Uterus (tissue), 4 donors: Measurements from ENCODE around the gene TBXT. TPM values are rescaled to one million over a fixed set of nuclear protein-coding genes. Genes with fewer than 3 reads are reported as not detected.
"Not testable (repeated sequence)": the region's sequence is repeated elsewhere in the genome, so short reads cannot be mapped to it uniquely, and the experiment has no call there.

ENCODE experiments used
- DNase-seq, 2 donors: peaks; one replicate each; pipeline ENCODE4 v3.0.0-alpha.2; 2019 to 2020
- H3K27ac ChIP-seq, 2 donors: fragments of 200-600 bp; sonication (generic); 1 replicate in 1 of 2; 2 replicates in 1 of 2; pipeline ENCODE4 v1.5.1; 2016 to 2018
- H3K27me3 ChIP-seq, 2 donors: fragments of 200-600 bp; sonication (generic); one replicate each; pipeline ENCODE4 v1.5.1; 2018 to 2019; ENCODE audit warnings: control low read depth in 1 of 2
- H3K36me3 ChIP-seq, 2 donors: fragments of 200-600 bp; sonication (generic); one replicate each; pipeline ENCODE4 v1.5.1; 2019; ENCODE audit warnings: control low read depth in 1 of 2
- H3K4me1 ChIP-seq, 2 donors: fragments of 200-600 bp; sonication (generic); one replicate each; pipeline ENCODE4 v1.5.1; 2018 to 2019; ENCODE audit warnings: control low read depth in 1 of 2
- H3K4me3 ChIP-seq, 2 donors: fragments of 200-600 bp; sonication (generic); 1 replicate in 1 of 2; 2 replicates in 1 of 2; pipeline ENCODE4 v1.5.1; 2018 to 2019; ENCODE audit warnings: mild to moderate bottlenecking in 1 of 2
- H3K9me3 ChIP-seq, 2 donors: fragments of 200-600 bp; sonication (generic); one replicate each; pipeline ENCODE4 v1.5.1; 2019; ENCODE audit warnings: control low read depth in 1 of 2
- POLR2A ChIP-seq, 2 donors: fragments of 450-650 bp; IDR thresholded peaks; one replicate each; pipeline ENCODE4 v1.6.1; 2016; ENCODE audit warnings: antibody characterized with exemption in 2 of 2, mild to moderate bottlenecking in 1 of 2, moderate library complexity in 1 of 2
- intact Hi-C: fragments of 100-400 bp; cut with DNase I; formaldehyde crosslinking; loops from one replicate; pipeline ENCODE4 v1.15.1; 2023; ENCODE audit warnings: low total_unique reads
- total RNA-seq, 4 donors: library from RNA; depleted of rRNA in 3 of 4; stranded (reverse); fragments of >200 nt in 3 of 4; gene quantifications; one replicate each; pipeline versions ENCODE4 v1.1.0 to v1.2.4, GENCODE V29; 2014 to 2023
- TF ChIP-seq, protein P1 (sequence below), 4 experiments: fragments of 200-600 bp in 2 of 4; fragments of 450-650 bp in 2 of 4; sonication (generic) in 2 of 4; IDR thresholded peaks; one replicate each; pipeline ENCODE4 v1.5.1; 2016 to 2019; ENCODE audit warnings: antibody characterized with exemption in 4 of 4, mild to moderate bottlenecking in 2 of 4, moderate library complexity in 1 of 4
- donor health status: DM: yes; HTN: yes; CAD: no.

TBXT gene
- total RNA-seq, 4 donors from 2014 or later = not detected

DNA sequence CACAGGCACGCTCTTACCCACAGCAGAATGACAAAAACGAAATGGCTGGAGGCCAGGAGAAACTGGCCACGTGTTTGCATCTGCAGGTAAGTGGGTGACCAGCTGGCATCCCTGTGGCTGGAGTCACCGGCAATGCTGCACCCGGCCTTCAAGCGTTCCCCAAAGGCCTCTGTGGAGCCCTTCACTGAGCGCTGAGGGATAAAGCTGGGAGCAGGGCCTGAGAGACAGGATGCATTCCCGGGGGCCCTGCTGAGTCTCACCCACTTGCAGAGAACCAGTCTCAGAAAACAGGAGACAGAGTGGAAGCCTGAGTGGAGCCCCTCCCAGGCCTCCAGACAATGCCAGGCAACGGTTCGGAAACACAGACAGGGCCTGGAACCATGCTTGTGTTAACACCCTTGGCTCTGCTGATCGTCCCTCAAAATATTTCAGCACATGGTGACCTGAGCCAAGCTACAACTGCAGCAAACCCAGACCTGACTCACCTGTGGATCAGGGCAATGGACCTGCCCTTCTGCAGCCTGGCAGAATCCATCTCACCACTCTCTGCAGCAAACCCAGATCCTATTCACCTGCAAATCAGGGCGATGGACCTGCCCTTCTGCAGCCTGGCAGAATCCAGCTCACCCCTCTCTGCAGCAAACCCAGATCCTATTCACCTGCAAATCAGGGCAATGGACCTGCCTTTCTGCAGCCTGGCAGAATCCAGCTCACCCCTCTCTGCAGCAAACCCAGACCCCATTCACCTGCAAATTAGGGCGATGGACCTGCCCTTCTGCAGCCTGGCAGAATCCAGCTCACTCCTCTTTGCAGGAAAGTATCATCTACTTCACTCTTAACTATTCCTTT, 39.8 kb downstream of the TBXT start:
- Histone ChIP-seq H3K36me3 (no peaks in the 10 kb centered on the region), H3K9me3 (no peaks in the 10 kb centered on the region), H3K4me1 (no peaks in the 10 kb centered on the region), H3K4me3 (no peak overlapping the region), H3K27ac (no peak overlapping the region), H3K27me3 (no peaks in the 10 kb centered on the region)
- TF ChIP-seq, protein P1, sequence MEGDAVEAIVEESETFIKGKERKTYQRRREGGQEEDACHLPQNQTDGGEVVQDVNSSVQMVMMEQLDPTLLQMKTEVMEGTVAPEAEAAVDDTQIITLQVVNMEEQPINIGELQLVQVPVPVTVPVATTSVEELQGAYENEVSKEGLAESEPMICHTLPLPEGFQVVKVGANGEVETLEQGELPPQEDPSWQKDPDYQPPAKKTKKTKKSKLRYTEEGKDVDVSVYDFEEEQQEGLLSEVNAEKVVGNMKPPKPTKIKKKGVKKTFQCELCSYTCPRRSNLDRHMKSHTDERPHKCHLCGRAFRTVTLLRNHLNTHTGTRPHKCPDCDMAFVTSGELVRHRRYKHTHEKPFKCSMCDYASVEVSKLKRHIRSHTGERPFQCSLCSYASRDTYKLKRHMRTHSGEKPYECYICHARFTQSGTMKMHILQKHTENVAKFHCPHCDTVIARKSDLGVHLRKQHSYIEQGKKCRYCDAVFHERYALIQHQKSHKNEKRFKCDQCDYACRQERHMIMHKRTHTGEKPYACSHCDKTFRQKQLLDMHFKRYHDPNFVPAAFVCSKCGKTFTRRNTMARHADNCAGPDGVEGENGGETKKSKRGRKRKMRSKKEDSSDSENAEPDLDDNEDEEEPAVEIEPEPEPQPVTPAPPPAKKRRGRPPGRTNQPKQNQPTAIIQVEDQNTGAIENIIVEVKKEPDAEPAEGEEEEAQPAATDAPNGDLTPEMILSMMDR (IDR thresholded peaks at IDR 0.05) = no peak
- no peak for TF ChIP-seq POLR2A (IDR thresholded peaks at IDR 0.05)
- intact Hi-C loops = no loop called here
- no peak for DNase-seq

DNA sequence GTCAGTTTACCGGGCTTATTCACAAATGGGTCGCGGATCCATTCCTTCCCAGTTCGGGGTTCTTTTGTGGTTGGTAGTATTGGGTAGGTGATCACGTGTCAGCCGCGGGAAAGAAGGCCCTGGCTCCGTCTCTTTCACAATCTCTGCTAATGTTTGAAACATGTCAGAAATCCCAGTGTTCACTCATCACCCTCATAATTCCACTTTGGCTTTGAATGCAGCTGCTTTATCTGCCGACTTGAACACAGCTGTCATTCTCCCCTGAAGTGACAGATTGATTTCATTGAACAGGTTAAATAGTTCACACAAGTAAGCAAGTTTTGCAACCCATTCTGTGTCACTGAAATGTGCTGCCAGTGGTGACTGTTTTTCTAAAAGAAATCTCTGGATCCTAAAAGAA, 44.5 kb downstream of the TBXT start:
- DNase-seq, H3K4me1 ChIP-seq, H3K4me3 ChIP-seq, H3K27ac ChIP-seq, intact Hi-C loops, H3K36me3 ChIP-seq, H3K27me3 ChIP-seq, H3K9me3 ChIP-seq: not testable (repeated sequence)

DNA sequence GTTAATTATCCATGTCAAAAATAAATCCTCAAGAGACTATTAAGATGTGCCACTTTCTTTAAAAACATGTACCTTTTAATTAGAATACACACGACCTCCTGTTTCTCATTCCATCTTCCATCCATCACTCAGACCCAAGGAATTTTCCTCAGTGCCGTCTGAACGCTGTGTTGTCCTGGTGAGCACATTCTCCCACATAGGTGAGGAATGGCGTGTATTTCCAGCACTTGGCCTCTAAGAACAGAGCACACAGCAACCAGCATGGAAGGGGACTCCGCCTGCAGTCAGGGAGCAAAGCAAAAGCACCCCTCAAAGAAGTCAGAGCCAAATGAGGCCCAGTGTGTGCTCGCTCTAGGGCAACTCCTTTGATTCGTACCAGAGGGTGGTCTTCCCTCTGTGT, 45.9 kb downstream of the TBXT start:
- H3K4me1 ChIP-seq = no peaks in the 10 kb centered on the region
- no peaks in the 10 kb centered on the region for H3K9me3 ChIP-seq
- no peak overlapping the region for H3K4me3 ChIP-seq
- intact Hi-C loops = no loop called here
- DNase-seq = no peak
- no peaks in the 10 kb centered on the region for H3K36me3 ChIP-seq
- TF ChIP-seq POLR2A (IDR thresholded peaks at IDR 0.05) = no peak
- TF ChIP-seq, protein P1 (IDR thresholded peaks at IDR 0.05) = no peak
- no peak overlapping the region for H3K27ac ChIP-seq
- H3K27me3 ChIP-seq = no peaks in the 10 kb centered on the region

DNA sequence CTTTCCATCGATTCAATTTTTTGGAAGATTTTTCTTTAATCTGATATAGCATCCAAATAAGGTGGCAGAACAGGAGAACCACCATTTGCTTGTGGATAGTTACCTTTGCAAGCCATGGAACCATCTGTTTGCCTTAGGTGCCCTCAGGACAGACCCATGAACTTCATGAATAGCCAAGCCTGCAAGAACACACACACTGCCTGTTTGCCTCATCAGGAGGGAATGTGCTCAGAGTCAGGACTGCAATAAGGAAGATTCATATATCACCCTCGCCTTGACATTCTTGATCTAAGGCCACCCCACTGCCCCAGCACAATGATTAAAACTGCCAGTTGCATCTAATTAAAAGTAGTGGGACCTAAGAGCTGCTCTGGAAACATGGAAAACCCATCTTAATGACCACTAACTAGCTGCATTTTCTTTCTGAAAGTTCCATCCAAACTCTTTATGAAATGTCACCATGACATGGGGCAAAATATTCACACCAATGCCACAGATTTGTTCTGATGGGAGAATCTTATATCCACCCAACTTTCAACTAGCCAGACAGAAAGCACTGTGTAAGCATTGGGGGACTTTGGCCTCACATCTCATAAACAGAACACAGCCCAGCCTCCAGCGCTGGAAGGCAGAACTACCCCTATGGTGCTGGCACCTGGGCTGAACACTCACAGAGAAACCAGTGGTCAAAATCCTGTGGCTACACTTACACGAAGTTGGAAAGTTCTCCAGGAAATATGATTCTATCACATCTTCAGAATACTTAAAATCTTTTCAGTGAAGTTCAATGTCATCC, 48.3 kb downstream of the TBXT start:
- intact Hi-C loops = no loop called here
- H3K27ac ChIP-seq = no peak overlapping the region
- no peak overlapping the region for H3K4me3 ChIP-seq
- no peak for DNase-seq
- TF ChIP-seq POLR2A (IDR thresholded peaks at IDR 0.05) = no peak
- TF ChIP-seq, protein P1 (IDR thresholded peaks at IDR 0.05) = no peak
- no peaks in the 10 kb centered on the region for H3K9me3 ChIP-seq
- H3K4me1 ChIP-seq = no peaks in the 10 kb centered on the region
- H3K27me3 ChIP-seq = no peaks in the 10 kb centered on the region
- H3K36me3 ChIP-seq = no peaks in the 10 kb centered on the region

DNA sequence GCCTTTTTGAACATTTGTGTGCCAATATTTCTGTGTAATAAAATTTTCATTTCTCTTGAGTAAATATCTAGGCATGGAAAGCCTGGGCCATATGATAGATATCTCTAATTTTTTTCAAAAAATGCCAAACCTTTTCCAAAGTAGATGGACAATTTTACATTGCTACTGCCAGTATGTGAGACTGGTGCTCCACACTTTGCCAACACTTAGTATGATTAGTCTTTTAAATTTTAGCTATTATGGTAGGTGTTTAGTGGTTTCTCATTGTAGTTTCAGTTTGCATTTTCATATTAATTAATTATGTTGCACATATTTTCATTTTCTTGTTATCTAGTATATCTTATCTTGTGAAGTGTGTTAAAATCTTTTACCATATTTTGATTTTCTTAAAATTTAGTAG, 52.0 kb downstream of the TBXT start:
- Histone ChIP-seq H3K36me3 (no peaks in the 10 kb centered on the region), H3K4me3 (no peak overlapping the region), H3K9me3 (no peaks in the 10 kb centered on the region), H3K27me3 (no peaks in the 10 kb centered on the region), H3K27ac (no peak overlapping the region), H3K4me1 (no peaks in the 10 kb centered on the region)
- intact Hi-C loops = no loop called here
- DNase-seq = no peak
- no peak for TF ChIP-seq POLR2A (IDR thresholded peaks at IDR 0.05)
- TF ChIP-seq, protein P1 (IDR thresholded peaks at IDR 0.05) = no peak
